Glomerular endothelial cell (primary cell): ENCODE measurements around the gene PSME2. TPM values are rescaled to one million over a fixed set of nuclear protein-coding genes. Genes with fewer than 3 reads are reported as not detected.

Source experiments
- DNase-seq: peaks from one replicate; pipeline ENCODE4 v3.0.0-alpha.2; 2011; ENCODE audit warnings: low read depth, low spot score; ENCODE audit errors: extremely low read depth
- total RNA-seq: library from RNA; depleted of rRNA; stranded (reverse); fragments of >200 nt; gene quantifications from 2 replicates; pipeline ENCODE4 v1.2.3, GENCODE V29; 2015

Gene PSME2
- total RNA-seq, 1 donor from 2014 or later = 165 TPM

DNA sequence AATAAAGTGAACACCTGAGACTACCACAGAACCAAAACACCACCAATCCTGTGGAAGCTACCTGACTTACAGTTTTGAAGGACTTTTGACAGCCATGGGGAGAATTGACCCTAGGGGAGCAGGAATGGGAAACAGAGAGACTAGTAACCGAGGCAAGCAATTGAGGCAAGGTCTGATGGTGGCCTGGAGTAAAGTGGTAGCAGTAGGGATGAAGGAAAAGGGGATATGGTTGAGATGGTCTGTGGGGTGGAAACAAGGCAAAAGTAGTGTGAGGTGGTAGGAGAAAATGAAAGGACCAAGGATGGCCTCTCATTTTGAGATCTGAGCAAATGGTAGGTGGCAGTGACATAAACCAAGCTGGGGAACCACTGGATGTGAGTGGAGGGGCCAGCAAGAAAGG is 10.4 kb upstream of the PSME2 start:
- no peak for DNase-seq

DNA sequence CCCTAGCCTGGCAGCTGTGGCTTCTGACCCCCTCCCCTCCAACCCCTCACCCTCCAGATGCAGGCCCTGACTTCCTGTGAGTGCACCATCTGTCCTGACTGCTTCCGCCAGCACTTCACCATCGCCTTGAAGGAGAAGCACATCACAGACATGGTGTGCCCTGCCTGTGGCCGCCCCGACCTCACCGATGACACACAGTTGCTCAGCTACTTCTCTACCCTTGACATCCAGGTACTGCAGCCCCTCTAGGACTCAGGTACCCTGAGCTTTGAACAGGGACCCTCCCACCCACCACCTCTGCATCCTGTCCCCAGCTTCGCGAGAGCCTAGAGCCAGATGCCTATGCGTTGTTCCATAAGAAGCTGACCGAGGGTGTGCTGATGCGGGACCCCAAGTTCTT is 8.7 kb upstream of the PSME2 start:
- DNase-seq = no peak

GRCh38 chr14:24151404-24152080 is 5.1 kb upstream of the PSME2 start:
- no peak for DNase-seq

DNA sequence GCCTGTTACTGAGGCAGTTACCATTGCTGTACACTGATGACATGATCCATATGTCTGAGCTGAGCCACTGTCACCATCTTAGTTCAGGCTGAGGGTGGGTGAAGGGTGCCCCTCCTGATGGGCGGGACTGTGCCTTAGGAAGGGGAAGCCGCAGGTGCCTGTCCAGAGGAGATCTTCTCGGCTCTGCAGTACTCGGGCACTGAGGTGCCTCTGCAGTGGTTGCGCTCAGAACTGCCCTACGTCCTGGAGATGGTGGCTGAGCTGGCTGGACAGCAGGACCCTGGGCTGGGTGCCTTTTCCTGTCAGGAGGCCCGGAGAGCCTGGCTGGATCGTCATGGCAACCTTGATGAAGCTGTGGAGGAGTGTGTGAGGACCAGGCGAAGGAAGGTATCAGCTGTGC is 4.6 kb upstream of the PSME2 start:
- DNase-seq = no peak

GRCh38 chr14:24150567-24150966 is 4.2 kb upstream of the PSME2 start:
- no peak for DNase-seq

DNA sequence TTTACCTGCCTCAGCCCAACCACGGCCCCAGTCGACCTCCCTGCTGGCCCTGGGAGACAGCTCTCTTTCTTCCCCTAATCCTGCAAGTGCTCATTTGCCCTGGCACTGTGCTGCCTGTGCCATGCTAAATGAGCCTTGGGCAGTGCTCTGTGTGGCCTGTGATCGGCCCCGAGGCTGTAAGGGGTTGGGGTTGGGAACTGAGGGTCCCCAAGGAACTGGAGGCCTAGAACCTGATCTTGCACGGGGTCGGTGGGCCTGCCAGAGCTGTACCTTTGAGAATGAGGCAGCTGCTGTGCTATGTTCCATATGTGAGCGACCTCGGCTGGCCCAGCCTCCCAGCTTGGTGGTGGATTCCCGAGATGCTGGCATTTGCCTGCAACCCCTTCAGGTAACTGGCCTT is 3.7 kb upstream of the PSME2 start:
- DNase-seq = no peak

DNA sequence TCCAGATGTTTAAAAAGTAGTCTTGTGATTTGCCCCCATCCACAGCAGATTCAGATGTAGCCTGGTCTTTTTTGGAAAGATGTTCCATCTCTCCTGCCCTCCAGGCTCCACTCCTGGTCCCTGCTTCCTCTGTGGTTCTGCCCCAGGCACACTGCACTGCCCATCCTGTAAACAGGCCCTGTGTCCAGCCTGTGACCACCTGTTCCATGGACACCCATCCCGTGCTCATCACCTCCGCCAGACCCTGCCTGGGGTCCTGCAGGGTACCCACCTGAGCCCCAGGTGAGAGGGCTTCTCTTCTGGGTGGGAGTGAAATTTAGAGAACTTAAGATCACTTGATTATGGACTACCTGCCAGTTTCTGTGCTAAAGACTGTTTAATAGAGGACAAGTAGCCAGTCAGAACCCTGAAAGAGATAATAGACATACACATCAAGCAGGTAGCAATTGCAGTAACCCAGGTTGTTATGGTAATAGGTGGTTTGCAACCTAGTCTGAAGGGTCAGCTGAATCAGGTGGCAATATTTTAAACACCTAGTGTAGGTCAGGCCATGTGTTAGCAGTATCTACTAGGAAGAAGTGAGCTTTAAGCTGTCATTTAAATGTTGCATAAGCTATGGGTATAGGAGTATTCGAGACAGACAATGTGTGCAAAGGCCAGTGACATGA is 3.0 kb upstream of the PSME2 start:
- no peak for DNase-seq

GRCh38 chr14:24147761-24148428 is 1.5 kb upstream of the PSME2 start:
- DNase-seq = no peak

- peak; percentile 71 for DNase-seq
Measured at GRCh38 chr14:24146978-24147760, 759 bp upstream of the PSME2 start, which contains the start of gene RNF31. TSS of gene RNF31 (plus strand) at chr14:24147498. CDS start at chr14:24147699, 201 bp downstream.

GRCh38 chr14:24145690-24146452 is 539 bp downstream of the PSME2 start:
- DNase-seq = peak; percentile 16

DNA sequence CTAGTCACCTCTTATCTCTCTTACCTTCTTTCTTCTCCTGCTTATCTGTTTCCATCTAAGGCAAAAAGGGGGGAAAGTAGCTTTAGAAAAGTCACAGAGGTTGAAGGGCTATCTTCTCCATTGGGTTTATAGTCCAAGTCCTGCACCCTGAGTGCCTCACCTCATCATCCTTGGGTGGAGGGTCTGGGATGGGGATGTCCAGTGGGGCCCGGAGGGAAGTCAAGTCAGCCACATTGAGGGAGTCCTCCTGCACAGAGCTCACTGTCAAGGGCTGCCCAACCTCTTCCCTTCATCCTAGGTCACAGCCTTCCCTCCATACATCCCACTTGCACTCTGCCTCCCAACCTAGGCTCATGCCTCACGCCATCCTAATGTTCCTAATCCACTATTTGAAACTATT is 1.2 kb downstream of the PSME2 start:
- DNase-seq = no peak

- DNase-seq = no peak
Measured at GRCh38 chr14:24144451-24144850, 2.0 kb downstream of the PSME2 start.

- no peak for DNase-seq
Measured at GRCh38 chr14:24143511-24143910, 2.9 kb downstream of the PSME2 start.

GRCh38 chr14:24141097-24141880 is 5.1 kb downstream of the PSME2 start, which contains the start of gene EMC9:
TSS of gene EMC9 (minus strand) at chr14:24141591. CDS start at chr14:24141304, 287 bp downstream.
- peak; percentile 90 for DNase-seq

DNA sequence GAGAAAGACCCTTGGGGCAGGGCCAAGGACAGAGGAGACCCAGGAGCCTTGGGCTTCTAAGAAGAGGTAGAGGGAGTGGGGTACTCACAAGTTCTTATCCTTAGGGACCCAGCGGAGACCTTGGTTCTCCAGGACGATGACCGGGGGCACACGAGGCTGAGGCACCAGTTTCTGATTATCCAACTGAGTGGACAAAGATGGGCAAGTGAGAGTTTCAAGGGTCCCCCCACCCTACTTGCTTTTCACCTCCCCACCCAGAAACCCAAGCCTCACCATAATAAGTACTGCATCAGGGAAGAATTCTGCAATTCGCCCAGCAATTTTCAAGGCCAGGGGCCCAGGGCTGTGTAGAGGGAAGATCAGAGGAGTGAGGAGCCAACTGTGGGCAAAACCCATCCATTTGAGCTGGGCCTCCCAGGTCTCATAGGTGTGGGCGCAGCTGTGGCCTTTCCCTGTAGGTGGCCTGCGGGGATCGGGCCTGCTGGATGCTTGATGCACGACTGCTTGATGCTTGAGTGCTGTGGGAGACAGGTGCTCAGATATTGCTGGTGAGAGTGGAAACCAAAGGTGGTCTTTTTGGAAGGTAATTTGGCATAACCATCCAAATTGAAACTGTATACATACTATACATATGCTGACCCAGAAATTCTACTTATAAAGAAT is 7.0 kb downstream of the PSME2 start:
- DNase-seq = no peak

DNA sequence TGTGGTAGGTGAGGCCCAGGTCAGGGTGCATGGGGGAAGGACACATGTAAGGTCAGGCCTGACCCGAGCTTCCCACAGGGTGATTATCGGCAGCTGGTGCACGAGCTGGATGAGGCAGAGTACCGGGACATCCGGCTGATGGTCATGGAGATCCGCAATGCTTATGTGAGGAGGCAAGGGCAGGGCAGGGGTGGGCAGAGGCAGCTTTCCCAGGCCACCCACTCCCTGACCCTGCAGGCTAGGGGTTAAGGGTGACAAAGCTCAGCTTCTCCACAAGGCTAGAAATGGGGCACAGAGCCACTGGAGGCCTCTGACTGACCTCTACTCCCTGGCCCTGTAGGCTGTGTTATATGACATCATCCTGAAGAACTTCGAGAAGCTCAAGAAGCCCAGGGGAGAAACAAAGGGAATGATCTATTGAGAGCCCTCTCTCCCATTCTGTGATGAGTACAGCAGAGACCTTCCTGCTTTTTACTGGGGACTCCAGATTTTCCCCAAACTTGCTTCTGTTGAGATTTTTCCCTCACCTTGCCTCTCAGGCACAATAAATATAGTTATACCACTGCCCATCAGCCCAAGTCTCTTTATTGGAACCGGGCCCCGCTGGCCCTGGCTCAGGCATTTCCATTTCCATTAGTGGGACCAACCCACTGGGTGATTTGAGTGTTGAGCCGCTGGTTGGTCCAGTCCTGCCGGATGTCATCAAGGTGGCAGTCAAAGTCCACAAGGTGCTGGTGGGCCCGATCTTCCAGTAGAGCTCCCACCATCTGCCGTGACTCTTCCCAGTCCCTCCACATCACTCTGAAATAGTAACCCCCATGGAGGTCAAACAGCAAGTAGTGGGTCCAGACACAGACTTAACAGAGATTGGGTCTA is 7.8 kb downstream of the PSME2 start:
- DNase-seq = no peak

DNA sequence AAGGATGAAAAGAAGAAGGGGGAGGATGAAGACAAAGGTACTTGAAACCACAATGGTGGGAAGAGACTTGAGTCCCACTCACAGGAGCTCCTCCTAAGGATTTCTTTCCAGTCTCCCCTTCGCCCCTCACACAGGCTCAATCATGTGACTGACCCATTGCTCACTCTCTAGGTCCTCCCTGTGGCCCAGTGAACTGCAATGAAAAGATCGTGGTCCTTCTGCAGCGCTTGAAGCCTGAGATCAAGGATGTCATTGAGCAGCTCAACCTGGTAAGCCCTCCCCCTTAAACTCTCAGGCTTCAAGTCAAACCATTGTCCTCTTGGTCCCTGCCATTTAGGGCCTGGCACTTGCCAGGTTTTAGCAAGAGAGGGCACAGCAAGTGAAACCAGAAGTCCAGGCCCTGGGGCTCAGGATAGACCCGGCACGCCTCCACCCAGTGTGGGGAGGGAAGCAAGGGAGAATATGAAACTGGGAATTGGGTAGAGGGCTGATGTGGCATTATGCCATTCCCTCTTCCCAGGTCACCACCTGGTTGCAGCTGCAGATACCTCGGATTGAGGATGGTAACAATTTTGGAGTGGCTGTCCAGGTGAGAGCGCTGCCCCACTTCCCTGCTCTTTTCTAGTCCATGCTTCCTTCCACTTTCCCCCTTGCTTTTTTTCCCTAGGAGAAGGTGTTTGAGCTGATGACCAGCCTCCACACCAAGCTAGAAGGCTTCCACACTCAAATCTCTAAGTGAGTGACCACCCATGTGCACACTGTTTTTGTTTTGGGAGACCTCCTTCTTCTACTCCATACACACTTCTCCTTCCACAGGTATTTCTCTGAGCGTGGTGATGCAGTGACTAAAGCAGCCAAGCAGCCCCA is 8.6 kb downstream of the PSME2 start:
- no peak for DNase-seq
